Measurements from ENCODE around the gene TRMT10B. TPM values are rescaled to one million over a fixed set of nuclear protein-coding genes. Genes with fewer than 3 reads are reported as not detected.
"Not testable (repeated sequence)": the region's sequence is repeated elsewhere in the genome, so short reads cannot be mapped to it uniquely, and the experiment has no call there.

Gene TRMT10B
- total and polyA plus RNA-seq, 2 donors (not counting 1 experiment from before 2014, with no cell fraction given) = 5.6 to 7.5 TPM

DNA sequence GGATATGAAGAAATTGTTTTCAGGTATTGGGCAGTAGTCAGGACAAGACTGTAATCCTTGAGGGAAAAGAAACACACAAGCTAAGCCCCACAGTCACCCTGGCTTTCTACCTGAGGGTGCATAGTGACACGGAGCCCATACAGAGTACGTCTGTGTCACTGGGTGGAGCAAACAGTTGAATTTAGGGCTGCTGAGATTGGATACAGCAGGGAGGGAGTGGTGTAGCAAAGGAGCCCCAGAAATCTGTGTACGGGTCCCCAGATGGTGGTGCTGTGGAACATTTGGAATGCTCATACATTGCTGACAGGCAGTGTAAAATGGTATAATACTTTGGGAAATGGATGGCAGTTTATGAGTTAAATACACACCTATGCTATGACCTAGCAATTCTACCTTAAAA lies 5.1 kb downstream of the TRMT10B start:
- Histone ChIP-seq H3K4me1 (ENCODE audit: control insufficient read depth, extremely low read depth, insufficient read depth, low read length) (peaks cover 13% of the 10 kb centered on the region), H3K4me3 (replicated peaks in 1 of 4; ENCODE audit: control extremely low read depth in 1 of 4, insufficient read depth in 1 of 4, low read depth in 3 of 4, low read length in 4 of 4) (no peak overlapping the region), H3K4me2 (ENCODE audit: extremely low read depth, insufficient read depth, low read length) (no peak overlapping the region), H3K36me3 (ENCODE audit: control insufficient read depth, insufficient read depth, low read length) (no peaks in the 10 kb centered on the region), H3K27ac (ENCODE audit: insufficient read depth, low read length) (no peak overlapping the region), H3K9ac (ENCODE audit: insufficient read depth, low read length) (no peak overlapping the region), H3K9me3 (ENCODE audit: control insufficient read depth, insufficient read depth, low read depth, low read length) (no peaks in the 10 kb centered on the region), H3K27me3 (ENCODE audit: control insufficient read depth, insufficient read depth, low read length) (no peaks in the 10 kb centered on the region), H4K20me1 (ENCODE audit: control insufficient read depth, extremely low read depth, insufficient read depth, low read length) (no peaks in the 10 kb centered on the region), H3K79me2 (ENCODE audit: control insufficient read depth, insufficient read depth, low read length) (peaks cover 3% of the 10 kb centered on the region), H2AFZ (ENCODE audit: low read length) (no peak overlapping the region)
- DNase-seq (ENCODE audit: low read depth in 2 of 2) = no peak
- no peak for TF ChIP-seq EZH2 (IDR thresholded peaks at IDR 0.05; ENCODE audit: low read length, missing control alignments)
- TF ChIP-seq, protein P1, sequence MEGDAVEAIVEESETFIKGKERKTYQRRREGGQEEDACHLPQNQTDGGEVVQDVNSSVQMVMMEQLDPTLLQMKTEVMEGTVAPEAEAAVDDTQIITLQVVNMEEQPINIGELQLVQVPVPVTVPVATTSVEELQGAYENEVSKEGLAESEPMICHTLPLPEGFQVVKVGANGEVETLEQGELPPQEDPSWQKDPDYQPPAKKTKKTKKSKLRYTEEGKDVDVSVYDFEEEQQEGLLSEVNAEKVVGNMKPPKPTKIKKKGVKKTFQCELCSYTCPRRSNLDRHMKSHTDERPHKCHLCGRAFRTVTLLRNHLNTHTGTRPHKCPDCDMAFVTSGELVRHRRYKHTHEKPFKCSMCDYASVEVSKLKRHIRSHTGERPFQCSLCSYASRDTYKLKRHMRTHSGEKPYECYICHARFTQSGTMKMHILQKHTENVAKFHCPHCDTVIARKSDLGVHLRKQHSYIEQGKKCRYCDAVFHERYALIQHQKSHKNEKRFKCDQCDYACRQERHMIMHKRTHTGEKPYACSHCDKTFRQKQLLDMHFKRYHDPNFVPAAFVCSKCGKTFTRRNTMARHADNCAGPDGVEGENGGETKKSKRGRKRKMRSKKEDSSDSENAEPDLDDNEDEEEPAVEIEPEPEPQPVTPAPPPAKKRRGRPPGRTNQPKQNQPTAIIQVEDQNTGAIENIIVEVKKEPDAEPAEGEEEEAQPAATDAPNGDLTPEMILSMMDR (conservative IDR thresholded peaks at IDR 0.05 in 1 of 2, IDR thresholded peaks at IDR 0.05 in 1 of 2; ENCODE audit: low read depth in 1 of 2, low read length in 2 of 2) = no peak

DNA sequence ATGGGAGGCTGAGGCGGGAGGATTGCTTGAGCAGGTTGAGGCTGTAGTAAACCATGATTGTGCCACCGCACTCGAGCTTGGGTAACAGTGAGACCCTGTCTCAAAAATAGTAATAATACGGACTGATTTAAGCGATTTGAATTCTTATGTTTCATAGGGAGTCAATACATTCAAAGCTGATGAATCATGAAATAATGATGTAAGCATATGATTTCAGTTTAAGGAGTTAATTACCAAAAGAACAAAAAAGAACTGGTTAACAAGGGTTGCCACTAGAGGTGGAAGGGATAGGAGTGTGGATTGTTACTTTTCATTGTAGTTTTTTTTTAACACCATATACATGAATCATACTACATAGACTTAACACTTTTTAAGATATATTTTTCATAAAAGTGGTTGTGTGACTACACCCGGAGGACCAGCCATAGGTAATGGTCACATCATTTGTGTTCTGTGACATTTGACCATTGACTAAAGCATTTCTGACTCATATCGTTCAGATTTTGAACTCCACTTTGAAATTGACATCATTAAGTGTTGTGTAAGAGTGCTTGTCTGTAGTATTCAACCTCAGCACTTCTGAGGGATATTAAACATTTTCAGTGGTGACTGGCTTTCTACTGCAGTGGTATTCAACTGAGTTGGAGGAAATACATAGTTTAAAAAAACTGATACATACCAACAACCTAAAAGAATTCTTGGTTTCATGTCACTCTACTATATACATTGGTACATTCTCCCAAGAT lies 7.0 kb downstream of the TRMT10B start:
- no peaks in the 10 kb centered on the region for H3K79me2 ChIP-seq (ENCODE audit: control insufficient read depth, insufficient read depth, low read length)
- no peaks in the 10 kb centered on the region for H3K9me3 ChIP-seq (ENCODE audit: control insufficient read depth, insufficient read depth, low read depth, low read length)
- H3K9ac ChIP-seq (ENCODE audit: insufficient read depth, low read length) = no peak overlapping the region
- peaks cover 2% of the 10 kb centered on the region for H3K36me3 ChIP-seq (ENCODE audit: control insufficient read depth, insufficient read depth, low read length)
- no peak overlapping the region for H3K4me3 ChIP-seq (replicated peaks in 1 of 4; ENCODE audit: control extremely low read depth in 1 of 4, insufficient read depth in 1 of 4, low read depth in 3 of 4, low read length in 4 of 4)
- H3K27me3 ChIP-seq (ENCODE audit: control insufficient read depth, insufficient read depth, low read length) = no peaks in the 10 kb centered on the region
- peak overlapping the region; percentile 29 for H3K4me2 ChIP-seq (ENCODE audit: extremely low read depth, insufficient read depth, low read length)
- peaks cover 13% of the 10 kb centered on the region for H3K4me1 ChIP-seq (ENCODE audit: control insufficient read depth, extremely low read depth, insufficient read depth, low read length)
- no peak overlapping the region for H2AFZ ChIP-seq (ENCODE audit: low read length)
- no peaks in the 10 kb centered on the region for H4K20me1 ChIP-seq (ENCODE audit: control insufficient read depth, extremely low read depth, insufficient read depth, low read length)
- peak overlapping the region; percentile 57 for H3K27ac ChIP-seq (ENCODE audit: insufficient read depth, low read length)
- DNase-seq (ENCODE audit: low read depth in 2 of 2) = peak; percentile 71 to 80
- TF ChIP-seq, protein P1 (conservative IDR thresholded peaks at IDR 0.05 in 1 of 2, IDR thresholded peaks at IDR 0.05 in 1 of 2; ENCODE audit: low read depth in 1 of 2, low read length in 2 of 2) = no peak
- TF ChIP-seq EZH2 (IDR thresholded peaks at IDR 0.05; ENCODE audit: low read length, missing control alignments) = no peak

DNA sequence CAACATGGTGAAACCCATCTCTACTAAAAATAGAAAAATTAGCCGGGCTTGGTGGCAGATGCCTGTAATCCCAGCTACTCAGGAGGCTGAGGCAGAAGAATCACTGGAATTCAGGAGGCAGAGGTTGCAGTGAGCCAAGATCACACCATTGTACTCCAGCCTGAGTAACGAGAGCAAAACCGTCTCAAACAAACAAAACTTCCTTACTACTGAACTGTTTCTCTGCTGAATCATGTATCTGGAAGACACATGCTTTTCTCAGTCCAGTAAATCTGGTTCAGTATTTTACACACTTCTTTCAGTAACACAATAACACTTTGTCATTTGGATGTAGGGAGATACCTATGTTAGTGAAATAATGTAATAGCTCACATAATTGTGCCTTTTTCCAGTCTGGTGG lies 7.9 kb downstream of the TRMT10B start:
- H3K79me2 ChIP-seq (ENCODE audit: control insufficient read depth, insufficient read depth, low read length) = no peaks in the 10 kb centered on the region
- peak overlapping the region; percentile 5 for H3K9ac ChIP-seq (ENCODE audit: insufficient read depth, low read length)
- no peaks in the 10 kb centered on the region for H3K9me3 ChIP-seq (ENCODE audit: control insufficient read depth, insufficient read depth, low read depth, low read length)
- peak; percentile 19 to 85 for DNase-seq (ENCODE audit: low read depth in 2 of 2)
- H3K4me3 ChIP-seq (replicated peaks in 1 of 4; ENCODE audit: control extremely low read depth in 1 of 4, insufficient read depth in 1 of 4, low read depth in 3 of 4, low read length in 4 of 4) = no peak overlapping the region
- peak overlapping the region; percentile 64 for H3K27ac ChIP-seq (ENCODE audit: insufficient read depth, low read length)
- H3K4me1 ChIP-seq (ENCODE audit: control insufficient read depth, extremely low read depth, insufficient read depth, low read length) = peaks cover 13% of the 10 kb centered on the region
- H3K4me2 ChIP-seq (ENCODE audit: extremely low read depth, insufficient read depth, low read length) = peak overlapping the region; percentile 66
- no peaks in the 10 kb centered on the region for H4K20me1 ChIP-seq (ENCODE audit: control insufficient read depth, extremely low read depth, insufficient read depth, low read length)
- H3K27me3 ChIP-seq (ENCODE audit: control insufficient read depth, insufficient read depth, low read length) = no peaks in the 10 kb centered on the region
- no peak for TF ChIP-seq EZH2 (IDR thresholded peaks at IDR 0.05; ENCODE audit: low read length, missing control alignments)
- TF ChIP-seq, protein P1 (conservative IDR thresholded peaks at IDR 0.05 in 1 of 2, IDR thresholded peaks at IDR 0.05 in 1 of 2; ENCODE audit: low read depth in 1 of 2, low read length in 2 of 2) = no peak
- peaks cover 2% of the 10 kb centered on the region for H3K36me3 ChIP-seq (ENCODE audit: control insufficient read depth, insufficient read depth, low read length)
- H2AFZ ChIP-seq (ENCODE audit: low read length) = no peak overlapping the region

DNA sequence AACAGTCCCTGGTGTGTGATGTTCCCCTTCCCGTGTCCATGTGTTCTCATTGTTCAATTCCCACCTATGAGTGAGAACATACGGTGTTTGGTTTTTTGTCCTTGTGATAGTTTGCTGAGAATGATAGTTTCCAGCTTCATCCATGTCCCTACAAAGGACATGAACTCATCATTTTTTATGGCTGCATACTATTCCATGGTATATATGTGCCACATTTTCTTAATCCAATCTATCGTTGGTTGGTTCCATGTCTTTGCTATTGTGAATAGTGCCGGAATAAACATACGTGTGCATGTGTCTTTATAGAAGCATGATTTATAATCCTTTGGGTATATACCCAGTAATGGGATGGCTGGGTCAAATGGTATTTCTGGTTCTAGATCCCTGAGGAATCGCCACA lies 11.7 kb downstream of the TRMT10B start:
- H3K36me3 ChIP-seq (ENCODE audit: control insufficient read depth, insufficient read depth, low read length); H3K27me3 ChIP-seq (ENCODE audit: control insufficient read depth, insufficient read depth, low read length); H3K4me3 ChIP-seq (replicated peaks in 1 of 4; ENCODE audit: control extremely low read depth in 1 of 4, insufficient read depth in 1 of 4, low read depth in 3 of 4, low read length in 4 of 4); H3K79me2 ChIP-seq (ENCODE audit: control insufficient read depth, insufficient read depth, low read length); H2AFZ ChIP-seq (ENCODE audit: low read length); H3K9me3 ChIP-seq (ENCODE audit: control insufficient read depth, insufficient read depth, low read depth, low read length); DNase-seq (ENCODE audit: low read depth in 2 of 2); H3K27ac ChIP-seq (ENCODE audit: insufficient read depth, low read length); H3K9ac ChIP-seq (ENCODE audit: insufficient read depth, low read length); H4K20me1 ChIP-seq (ENCODE audit: control insufficient read depth, extremely low read depth, insufficient read depth, low read length); H3K4me2 ChIP-seq (ENCODE audit: extremely low read depth, insufficient read depth, low read length): not testable (repeated sequence)
- H3K4me1 ChIP-seq (ENCODE audit: control insufficient read depth, extremely low read depth, insufficient read depth, low read length) = peaks cover 12% of the 10 kb centered on the region

Data from fibroblast of lung (primary cell).